A673 (cell line): Measurements from ENCODE around the gene USP32.

Experiments used
- CTCF ChIP-seq: fragments of 300-800, 200-600 bp; sonication (generic); conservative IDR thresholded peaks from 2 replicates; pipeline ENCODE4 v1.5.1; 2017; ENCODE audit warnings: low read depth, mild to moderate bottlenecking, antibody characterized with exemption, low read length, moderate library complexity, mixed read lengths
- EZH2 ChIP-seq: fragments of 200-600 bp; sonication (generic); IDR thresholded peaks from 2 replicates; pipeline ENCODE4 v1.6.1; 2017; ENCODE audit warnings: borderline replicate concordance, low read depth, mild to moderate bottlenecking, mixed read lengths, antibody characterized with exemption, low read length; ENCODE audit not compliant: poor library complexity, severe bottlenecking

GRCh38 chr17:60353773-60354172 is 38.2 kb downstream of the USP32 start:
- TF ChIP-seq EZH2 (no peak), CTCF (no peak)
